ENCODE data around the gene EPHA7. TPM values are rescaled to one million over a fixed set of nuclear protein-coding genes. Genes with fewer than 3 reads are reported as not detected.

Gene EPHA7
- total and polyA plus RNA-seq, 12 donors = under 0.01 to 1.3 (median 0.14) TPM; not detected in 1

GRCh38 chr6:93323630-93324029, 95.7 kb downstream of the EPHA7 start:
- Histone ChIP-seq H3K9me3 (replicated peaks in 1 of 3) (no peaks in the 10 kb centered on the region), H3K27me3 (no peaks in the 10 kb centered on the region), H3K36me3 (replicated peaks in 1 of 2) (no peaks in the 10 kb centered on the region), H3K4me3 (no peak overlapping the region), H3K27ac (no peak overlapping the region), H3K4me1 (replicated peaks in 1 of 2) (no peaks in the 10 kb centered on the region)
- intact Hi-C loops (cut with DNase I) = no loop called here
- TF ChIP-seq POLR2A (IDR thresholded peaks at IDR 0.05) (no peak), CTCF (IDR thresholded peaks at IDR 0.05) (no peak)
- DNase-seq = no peak
- WGBS, 4 donors = 61 to 74% (median 68%) methylated on average over 1 of the region's 1 CpG

- TF ChIP-seq POLR2A (IDR thresholded peaks at IDR 0.05) (no peak), CTCF (IDR thresholded peaks at IDR 0.05) (no peak)
- Histone ChIP-seq H3K9me3 (replicated peaks in 1 of 3) (no peaks in the 10 kb centered on the region), H3K27me3 (no peaks in the 10 kb centered on the region), H3K4me3 (no peak overlapping the region), H3K4me1 (replicated peaks in 1 of 2) (no peaks in the 10 kb centered on the region), H3K27ac (no peak overlapping the region), H3K36me3 (replicated peaks in 1 of 2) (no peaks in the 10 kb centered on the region)
- no peak for DNase-seq
- intact Hi-C loops (cut with DNase I) = no loop called here
- WGBS, 4 donors = 71 to 86% (median 81%) methylated on average over 1 of the region's 1 CpG
Measured at GRCh38 chr6:93322651-93323050, 96.7 kb downstream of the EPHA7 start.

GRCh38 chr6:93319304-93319703, 100.1 kb downstream of the EPHA7 start:
- Histone ChIP-seq H3K27me3 (no peaks in the 10 kb centered on the region), H3K9me3 (replicated peaks in 1 of 3) (no peaks in the 10 kb centered on the region), H3K4me1 (replicated peaks in 1 of 2) (no peaks in the 10 kb centered on the region), H3K27ac (no peak overlapping the region), H3K36me3 (replicated peaks in 1 of 2) (no peaks in the 10 kb centered on the region), H3K4me3 (no peak overlapping the region)
- TF ChIP-seq POLR2A (IDR thresholded peaks at IDR 0.05) (no peak), CTCF (IDR thresholded peaks at IDR 0.05) (no peak)
- 56 to 75% (median 72%) methylated on average over 2 of the region's 2 CpGs for WGBS, 4 donors
- intact Hi-C loops (cut with DNase I) = no loop called here
- no peak for DNase-seq

- intact Hi-C loops (cut with DNase I) = no loop called here
- H3K27me3 ChIP-seq = no peaks in the 10 kb centered on the region
Measured at GRCh38 chr6:93318121-93318520, 101.2 kb downstream of the EPHA7 start.

More at GRCh38 chr6:93318121-93318520, 101.2 kb downstream of the EPHA7 start:
- no peak overlapping the region for H3K27ac ChIP-seq
- H3K36me3 ChIP-seq (replicated peaks in 1 of 2) = no peaks in the 10 kb centered on the region
- WGBS, 4 donors = 78 to 86% (median 80%) methylated on average over 1 of the region's 1 CpG
- H3K4me3 ChIP-seq = no peak overlapping the region
- DNase-seq = no peak
- no peaks in the 10 kb centered on the region for H3K9me3 ChIP-seq (replicated peaks in 1 of 3)
- H3K4me1 ChIP-seq (replicated peaks in 1 of 2) = no peaks in the 10 kb centered on the region
- TF ChIP-seq POLR2A (IDR thresholded peaks at IDR 0.05) (no peak), CTCF (IDR thresholded peaks at IDR 0.05) (no peak)
